Cerebellar cortex (tissue), 1 donor: Measurements from ENCODE around the gene NVL.

Experiments
- DNase-seq: peaks from one replicate; pipeline ENCODE4 v3.0.0-alpha.2; 2015; ENCODE audit warnings: low spot score

The NVL gene

GRCh38 chr1:224282140-224282539 lies 47.8 kb downstream of the NVL start:
- DNase-seq = no peak

- DNase-seq = no peak
These were observed 53.0 kb downstream of the NVL start for GRCh38 chr1:224276771-224277487.

- DNase-seq = no peak
These were observed 54.9 kb downstream of the NVL start for GRCh38 chr1:224274970-224275626.

GRCh38 chr1:224273641-224274040 lies 56.3 kb downstream of the NVL start:
- DNase-seq = no peak

- DNase-seq = no peak
These were observed 58.9 kb downstream of the NVL start for GRCh38 chr1:224271106-224271505.

GRCh38 chr1:224267925-224268324 lies 62.0 kb downstream of the NVL start:
- DNase-seq = no peak

- no peak for DNase-seq
These were observed 62.8 kb downstream of the NVL start for GRCh38 chr1:224266915-224267856.

- DNase-seq = no peak
These were observed 63.7 kb downstream of the NVL start for GRCh38 chr1:224266105-224266914.

- no peak for DNase-seq
These were observed 65.7 kb downstream of the NVL start for GRCh38 chr1:224264321-224264720.

GRCh38 chr1:224262373-224263054 lies 67.5 kb downstream of the NVL start:
- DNase-seq = no peak

- no peak for DNase-seq
These were observed 70.0 kb downstream of the NVL start for GRCh38 chr1:224259986-224260385.

GRCh38 chr1:224258351-224258750 lies 71.6 kb downstream of the NVL start:
- DNase-seq = no peak

- no peak for DNase-seq
These were observed 73.3 kb downstream of the NVL start for GRCh38 chr1:224256640-224257039.

GRCh38 chr1:224253721-224254120 lies 76.3 kb downstream of the NVL start:
- DNase-seq = no peak

GRCh38 chr1:224252479-224252878 lies 77.5 kb downstream of the NVL start:
- no peak for DNase-seq

- DNase-seq = no peak
These were observed 78.2 kb downstream of the NVL start for GRCh38 chr1:224251741-224252146.

GRCh38 chr1:224245188-224245587 lies 84.8 kb downstream of the NVL start:
- no peak for DNase-seq

GRCh38 chr1:224238756-224239155 lies 91.2 kb downstream of the NVL start:
- DNase-seq = no peak

- no peak for DNase-seq
These were observed 91.8 kb downstream of the NVL start for GRCh38 chr1:224238212-224238611.

- no peak for DNase-seq
These were observed 92.7 kb downstream of the NVL start for GRCh38 chr1:224237119-224237881.
